Measurements from ENCODE around the gene GPBP1. TPM values are rescaled to one million over a fixed set of nuclear protein-coding genes. Genes with fewer than 3 reads are reported as not detected.
"Not testable (repeated sequence)": the region's sequence is repeated elsewhere in the genome, so short reads cannot be mapped to it uniquely, and the experiment has no call there.

The GPBP1 gene
- polyA plus RNA-seq, 3 donors, result 23.2 to 43.7 (median 30.9) TPM

- no CpG with 5 or more reads among the region's 2 CpGs for WGBS (ENCODE audit: insufficient coverage)
- Histone ChIP-seq H3K27ac (ENCODE audit: low read depth in 1 of 2, low read length in 2 of 2) (no peak overlapping the region), H3K9ac (ENCODE audit: insufficient read depth, low read length, poor library complexity, severe bottlenecking) (no peak overlapping the region), H3K9me3 (replicated peaks in 1 of 2; ENCODE audit: control insufficient read depth in 1 of 2, insufficient read depth in 1 of 2, low read length in 2 of 2) (peaks cover 0 to 19% of the 10 kb centered on the region in 2 donors), H3K4me1 (ENCODE audit: control insufficient read depth in 1 of 2, insufficient read depth in 2 of 2, low read length in 2 of 2) (peaks cover 0 to 4% of the 10 kb centered on the region in 2 donors), H4K20me1 (ENCODE audit: insufficient read depth, low read length) (no peaks in the 10 kb centered on the region), H3K27me3 (ENCODE audit: control insufficient read depth in 2 of 2, insufficient read depth in 2 of 2, low read length in 2 of 2) (no peaks in the 10 kb centered on the region), H3K4me2 (replicated peaks; ENCODE audit: extremely low read depth, low read length, poor library complexity, severe bottlenecking) (no peak overlapping the region), H2AFZ (ENCODE audit: insufficient read depth, low read depth, low read length, poor library complexity, severe bottlenecking) (no peak overlapping the region), H3K4me3 (replicated peaks in 1 of 3; ENCODE audit: low read depth in 2 of 3, low read length in 3 of 3) (no peak overlapping the region), H3K36me3 (replicated peaks in 1 of 2; ENCODE audit: control insufficient read depth in 1 of 2, insufficient read depth in 2 of 2, low read length in 2 of 2) (no peaks in the 10 kb centered on the region), H3K79me2 (ENCODE audit: insufficient read depth, low read length) (no peaks in the 10 kb centered on the region)
- intact Hi-C loops (cut with micrococcal nuclease), result no loop called here
- Mint-ChIP-seq H3K36me3 (no peaks in the 10 kb centered on the region), H3K9me3 (peaks cover 11 to 27% (median 25%) of the 10 kb centered on the region in 7 donors), H3K4me1 (no peaks in the 10 kb centered on the region), H3K27me3 (ENCODE audit: low read depth in 3 of 3) (peaks cover 0 to 2% (median 0%) of the 10 kb centered on the region in 3 donors), H3K27ac (no peak overlapping the region), H3K4me3 (no peak overlapping the region)
- TF ChIP-seq CTCF (IDR thresholded peaks at IDR 0.05), result no peak
- no peak for DNase-seq
These were observed 107.0 kb downstream of the GPBP1 start for GRCh38 chr5:57280853-57281252.

GRCh38 chr5:57285084-57285483 is 111.2 kb downstream of the GPBP1 start:
- H3K27me3 ChIP-seq (ENCODE audit: control insufficient read depth in 2 of 2, insufficient read depth in 2 of 2, low read length in 2 of 2); H3K4me3 ChIP-seq (replicated peaks in 1 of 3; ENCODE audit: low read depth in 2 of 3, low read length in 3 of 3); H3K27ac ChIP-seq (ENCODE audit: low read depth in 1 of 2, low read length in 2 of 2); intact Hi-C loops (cut with micrococcal nuclease); H3K36me3 Mint-ChIP-seq; H3K4me2 ChIP-seq (replicated peaks; ENCODE audit: extremely low read depth, low read length, poor library complexity, severe bottlenecking); H3K27me3 Mint-ChIP-seq (ENCODE audit: low read depth in 3 of 3); H3K79me2 ChIP-seq (ENCODE audit: insufficient read depth, low read length); H4K20me1 ChIP-seq (ENCODE audit: insufficient read depth, low read length); H3K9ac ChIP-seq (ENCODE audit: insufficient read depth, low read length, poor library complexity, severe bottlenecking); H3K4me1 ChIP-seq (ENCODE audit: control insufficient read depth in 1 of 2, insufficient read depth in 2 of 2, low read length in 2 of 2); H3K4me3 Mint-ChIP-seq; H3K36me3 ChIP-seq (replicated peaks in 1 of 2; ENCODE audit: control insufficient read depth in 1 of 2, insufficient read depth in 2 of 2, low read length in 2 of 2); H2AFZ ChIP-seq (ENCODE audit: insufficient read depth, low read depth, low read length, poor library complexity, severe bottlenecking); H3K27ac Mint-ChIP-seq; DNase-seq; H3K4me1 Mint-ChIP-seq: not testable (repeated sequence)
- H3K9me3 Mint-ChIP-seq, result peaks cover 11 to 31% (median 25%) of the 10 kb centered on the region in 7 donors
- 100% methylated on average over 3 of the region's 5 CpGs for WGBS (ENCODE audit: insufficient coverage)
- H3K9me3 ChIP-seq (replicated peaks in 1 of 2; ENCODE audit: control insufficient read depth in 1 of 2, insufficient read depth in 1 of 2, low read length in 2 of 2), result peaks cover 0 to 19% of the 10 kb centered on the region in 2 donors

Measured in CD14-positive monocyte (primary cell).